IMR-90 (cell line): Measurements from ENCODE around the gene BRAF. TPM values are rescaled to one million over a fixed set of nuclear protein-coding genes. Genes with fewer than 3 reads are reported as not detected.

Source experiments
- ATAC-seq: fragments of 200-7000 bp; cut with Tn5 transposase; 2 replicates; pipeline ENCODE4 v1.9.1; 2020; ENCODE audit warnings: low read depth, mild to moderate bottlenecking, moderate library complexity
- BruUV-seq: library from RNA; stranded (reverse); fragments of 400-500 nt; replicated peaks from 2 replicates; lab custom pipeline; 2021; lab: Mats Ljungman, UMichigan
- CTCF ChIA-PET: fragments of 300-600 bp; formaldehyde crosslinking; extraction: SDS; loops from one replicate; lab custom pipeline; 2021; ENCODE audit warnings: antibody characterized with exemption; lab: Yijun Ruan, JAX
- POLR2A ChIA-PET: fragments of 300-600 bp; sonication (Branson Sonifier 250); formaldehyde crosslinking; loops from one replicate; lab custom pipeline; 2022; ENCODE audit warnings: antibody characterized with exemption; ENCODE audit not compliant: unreplicated experiment; lab: Charles Lee
- DNase-seq: peaks from one replicate; pipeline ENCODE4 v3.0.0; 2013
- H2AFZ ChIP-seq: replicated peaks from 2 replicates; pipeline ENCODE3; 2013; ENCODE audit warnings: low read length, mild to moderate bottlenecking; ENCODE audit not compliant: poor library complexity
- H2AK5ac ChIP-seq: 2 replicates; pipeline ENCODE4 v1.6.1; 2013; ENCODE audit warnings: low read depth, low read length, inconsistent platforms
- H2AK9ac ChIP-seq: replicated peaks from 2 replicates; pipeline ENCODE3; 2013; ENCODE audit warnings: mild to moderate bottlenecking, low read depth, low read length, moderate library complexity; ENCODE audit not compliant: poor library complexity
- H2BK120ac ChIP-seq: 2 replicates; pipeline ENCODE4 v1.6.1; 2013; ENCODE audit warnings: low read depth, low read length, inconsistent platforms
- H2BK15ac ChIP-seq: 3 replicates; pipeline ENCODE4 v1.6.1; 2013; ENCODE audit warnings: low read depth, low read length, inconsistent platforms
- H2BK20ac ChIP-seq: 2 replicates; pipeline ENCODE4 v1.6.1; 2013; ENCODE audit warnings: low read depth, mild to moderate bottlenecking, inconsistent platforms, low read length, moderate library complexity
- H2BK5ac ChIP-seq: 2 replicates; pipeline ENCODE4 v1.6.1; 2013; ENCODE audit warnings: mild to moderate bottlenecking, low read depth, low read length, inconsistent platforms; ENCODE audit not compliant: poor library complexity, severe bottlenecking
- H3K14ac ChIP-seq: replicated peaks from 2 replicates; pipeline ENCODE4 v1.6.1; 2013; ENCODE audit warnings: low read depth, low read length, inconsistent platforms
- H3K18ac ChIP-seq: 2 replicates; pipeline ENCODE4 v1.6.1; 2013; ENCODE audit warnings: low read depth, low read length, control low read depth
- H3K23ac ChIP-seq: 2 replicates; pipeline ENCODE4 v1.6.1; 2013; ENCODE audit warnings: low read depth, low read length, inconsistent platforms
- H3K27ac ChIP-seq: 2 replicates; pipeline ENCODE4 v1.5.1; 2013; ENCODE audit warnings: mild to moderate bottlenecking, control low read depth, low read length; ENCODE audit not compliant: insufficient read depth
- H3K27me3 ChIP-seq: 2 replicates; pipeline ENCODE4 v1.6.1; 2013; ENCODE audit warnings: low read length; ENCODE audit not compliant: control insufficient read depth, insufficient read depth
- H3K36me3 ChIP-seq: 2 replicates; pipeline ENCODE4 v1.6.1; 2013; ENCODE audit warnings: low read length, mixed read lengths; ENCODE audit not compliant: control insufficient read depth, insufficient read depth
- H3K4ac ChIP-seq: 2 replicates; pipeline ENCODE4 v1.6.1; 2013; ENCODE audit warnings: low read depth, low read length, inconsistent platforms
- H3K4me1 ChIP-seq: 2 replicates; pipeline ENCODE4 v1.6.1; 2013; ENCODE audit warnings: low read length, mixed read lengths; ENCODE audit not compliant: control insufficient read depth, insufficient read depth
- H3K4me2 ChIP-seq: 2 replicates; pipeline ENCODE4 v1.6.1; 2013; ENCODE audit warnings: low read depth, mild to moderate bottlenecking, control low read depth, low read length, moderate library complexity
- H3K4me3 ChIP-seq: 2 replicates; pipeline ENCODE4 v1.5.1; 2013; ENCODE audit warnings: low read depth, mild to moderate bottlenecking, control low read depth, low read length, moderate library complexity; ENCODE audit not compliant: insufficient read depth
- H3K56ac ChIP-seq: 2 replicates; pipeline ENCODE4 v1.6.1; 2013; ENCODE audit warnings: low read length, inconsistent platforms; ENCODE audit not compliant: insufficient read depth; ENCODE audit errors: extremely low read depth
- H3K79me1 ChIP-seq, 2 experiments: 2 replicates each; pipeline ENCODE4 v1.6.1; 2013; ENCODE audit warnings: low read length in 2 of 2, inconsistent platforms in 1 of 2, low read depth in 1 of 2
- H3K9ac ChIP-seq: 2 replicates; pipeline ENCODE4 v1.6.1; 2013; ENCODE audit warnings: low read depth, low read length, control low read depth
- H3K9me1 ChIP-seq: 2 replicates; pipeline ENCODE4 v1.6.1; 2013; ENCODE audit warnings: low read length, inconsistent platforms; ENCODE audit not compliant: insufficient read depth
- H3K9me3 ChIP-seq: 2 replicates; pipeline ENCODE4 v1.6.1; 2013; ENCODE audit warnings: low read length; ENCODE audit not compliant: control insufficient read depth, insufficient read depth
- H4K20me1 ChIP-seq: 2 replicates; pipeline ENCODE4 v1.6.1; 2013; ENCODE audit warnings: low read length, inconsistent platforms; ENCODE audit not compliant: insufficient read depth
- H4K5ac ChIP-seq: 2 replicates; pipeline ENCODE4 v1.6.1; 2013; ENCODE audit warnings: mild to moderate bottlenecking, low read depth, low read length, control low read depth
- H4K8ac ChIP-seq, 2 experiments: 2 replicates each; pipeline ENCODE4 v1.6.1; 2013; ENCODE audit warnings: low read depth in 2 of 2, low read length in 2 of 2, control low read depth in 1 of 2, inconsistent platforms in 1 of 2
- H4K91ac ChIP-seq: 2 replicates; pipeline ENCODE4 v1.6.1; 2013; ENCODE audit warnings: low read depth, low read length, inconsistent platforms; ENCODE audit not compliant: insufficient read depth
- MAFK ChIP-seq: IDR thresholded peaks from 2 replicates; pipeline ENCODE4 v1.6.1; 2012; ENCODE audit warnings: low read depth, low read length, improper control_type of control experiment
- MXI1 ChIP-seq: IDR thresholded peaks from 2 replicates; pipeline ENCODE4 v1.6.1; 2012; ENCODE audit warnings: low read depth, mild to moderate bottlenecking, low read length, moderate library complexity, borderline replicate concordance
- WGBS, 2 experiments: methylation state at CpG; one replicate each; pipeline versions ENCODE4 v1.1.5 to v1.1.7; 2013; ENCODE audit warnings: missing lambda C conversion rate in 2 of 2; ENCODE audit not compliant: insufficient read length in 1 of 2; ENCODE audit errors: extremely low coverage in 2 of 2; 5-methylcytosine and 5-hydroxymethylcytosine counted together
- dilution Hi-C: fragments of 300-500 bp; cut with HindIII; formaldehyde crosslinking; loops from one replicate; pipeline ENCODE4 v1.14.3; 2018; ENCODE audit warnings: low sequenced_read_pairs; ENCODE audit not compliant: unreplicated experiment
- in situ Hi-C: fragments of 300-500 bp; cut with MboI; formaldehyde crosslinking; loops from 3 replicates; pipeline ENCODE4 v1.14.3; 2019; ENCODE audit warnings: low sequenced_read_pairs, inconsistent platforms, mixed read lengths
- intact Hi-C: fragments of 100-400 bp; cut with micrococcal nuclease; formaldehyde crosslinking; loops from 2 replicates; pipeline ENCODE4 v1.10.0; 2022
- polyA plus RNA-seq, 3 experiments: library from polyadenylated mRNA; depleted of rRNA; stranded (reverse); fragments of >200 nt; gene quantifications; 2 replicates each; pipeline ENCODE4 v1.2.3, GENCODE V29; 2012; ENCODE audit warnings: low replicate concordance in 1 of 3
- total RNA-seq: library from RNA; depleted of rRNA; stranded (reverse); fragments of >200 nt; gene quantifications from 2 replicates; pipeline ENCODE4 v1.2.3, GENCODE V29; 2012

Gene BRAF
- total and polyA plus RNA-seq, 2 of the 4 experiments (the other 2 are of a cell fraction) = 5.7 to 12.9 TPM

DNA sequence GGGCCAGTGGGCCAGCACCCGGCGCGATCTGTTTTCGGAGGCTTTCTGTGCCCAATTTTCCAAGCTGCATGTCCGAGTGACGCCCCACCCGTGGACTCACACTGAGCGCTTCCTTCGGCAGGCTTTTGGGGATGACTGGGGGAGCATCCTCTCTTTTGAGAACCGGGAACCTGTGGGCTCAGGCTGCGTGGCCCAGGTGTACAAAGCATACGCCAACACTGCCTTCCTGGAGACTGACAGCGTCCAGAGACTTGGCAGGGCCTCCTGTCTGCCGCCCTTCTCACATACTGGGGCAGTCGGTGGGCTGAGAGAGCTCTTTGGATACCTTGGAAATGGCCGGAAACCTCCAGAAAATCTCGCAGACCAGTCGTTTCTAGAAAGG lies 251.0 kb downstream of the BRAF start:
- Histone ChIP-seq H3K4ac (peak overlapping the region; percentile 26), H3K9ac (no peak overlapping the region), H2AK9ac (peak overlapping the region; percentile 59), H3K23ac (no peak overlapping the region), H3K36me3 (no peaks in the 10 kb centered on the region), H3K9me1 (peaks cover 4% of the 10 kb centered on the region; the same call in 1 of the 2 replicates), H3K14ac (no peak overlapping the region; the same call in 1 of the 2 replicates), H4K20me1 (no peaks in the 10 kb centered on the region), H3K27ac (no peak overlapping the region), H2BK120ac (no peak overlapping the region), H4K5ac (no peak overlapping the region), H3K79me1 (peaks cover 4 to 6% of the 10 kb centered on the region in 2 experiments; a peak in 1 of 4 replicates), H3K56ac (no peak overlapping the region), H3K4me3 (peak overlapping the region; percentile 71), H3K9me3 (no peaks in the 10 kb centered on the region), H2AK5ac (no peak overlapping the region), H3K18ac (no peak overlapping the region), H2BK5ac (no peak overlapping the region), H2BK15ac (no peak overlapping the region), H4K8ac (peak overlapping the region in 1 of 2 experiments; percentile 42; a peak in 1 of 4 replicates), H2BK20ac (no peak overlapping the region), H4K91ac (no peak overlapping the region), H3K27me3 (peaks cover 6% of the 10 kb centered on the region; the same call in 1 of the 2 replicates), H2AFZ (peak overlapping the region; percentile 98), H3K4me2 (peak overlapping the region; percentile 96), H3K4me1 (0 out of 2 replicates have a peak, but pooled peaks cover 2% of the 10 kb centered on the region)
- dilution Hi-C loops (no loop called here), intact Hi-C loops (loop anchor here (5.0 kb wide), 1 partner anchor 979 kb away; no protein-coding TSS in a partner anchor), in situ Hi-C loops (no loop called here)
- 59% methylated on average over 11 of the region's 18 CpGs; no CpG with 5 or more reads in 1 of the 2 experiments for WGBS, 2 experiments
- no peak for TF ChIP-seq MXI1
- TF ChIP-seq MAFK = no peak
- ChIA-PET CTCF (no interaction called here), POLR2A (no interaction called here)
- ATAC-seq (no peak), DNase-seq (no peak)
- no TSS peak for BruUV-seq
